Stimulated activated CD8-positive, alpha-beta memory T cell treated with anti-CD3 and anti-CD28 coated beads, Interleukin-15, amount 100 ng/mL, for 24 hours (primary cell): ENCODE measurements around the gene RAB34.
"Not testable (repeated sequence)": the region's sequence is repeated elsewhere in the genome, so short reads cannot be mapped to it uniquely, and the experiment has no call there.

Source experiments
- DNase-seq: peaks from one replicate; pipeline ENCODE4 v3.0.0-alpha.2; 2020; ENCODE audit warnings: low read depth

The RAB34 gene

DNA sequence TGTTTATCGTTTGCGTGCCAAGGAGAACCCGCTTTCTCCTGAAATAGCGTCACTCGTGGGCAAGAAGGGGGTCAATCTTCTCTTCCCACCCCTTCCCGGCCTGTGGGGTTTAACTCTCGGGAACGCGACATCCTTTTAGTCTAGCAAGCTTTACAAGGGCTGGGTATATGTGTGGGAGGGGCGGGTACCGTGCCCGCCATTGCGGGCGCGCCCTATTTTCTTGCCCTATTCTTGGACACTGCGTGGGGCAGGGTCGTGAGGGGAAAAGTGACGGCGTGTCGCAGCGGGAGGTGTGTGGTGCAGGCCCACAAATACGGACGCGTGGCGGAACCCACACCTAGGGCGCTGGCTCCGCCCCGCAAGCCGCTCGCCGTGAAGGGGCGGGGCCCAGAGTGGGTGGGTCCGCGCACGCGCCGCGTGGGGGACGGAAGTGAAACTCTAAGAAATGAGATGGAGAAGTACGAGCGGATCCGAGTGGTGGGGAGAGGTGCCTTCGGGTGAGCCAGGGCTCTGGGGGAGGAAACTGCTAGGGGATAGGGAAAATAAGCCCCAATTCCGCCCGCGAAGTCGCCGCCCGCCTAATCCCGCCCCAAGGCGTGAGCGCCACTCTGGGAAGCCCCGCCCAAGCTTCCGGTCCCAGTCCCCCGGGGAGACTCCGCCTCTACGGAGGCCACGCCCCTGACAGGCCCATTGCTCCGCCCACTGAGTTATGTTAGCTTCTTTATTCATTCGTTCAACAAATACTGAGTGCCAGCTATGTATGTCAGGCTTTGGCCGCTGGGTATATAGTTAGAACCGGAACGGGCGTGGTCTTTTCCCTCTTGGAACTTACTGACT lies 10.9 kb upstream of the RAB34 start, which contains the start of gene NEK8:
Gene NEK8 (plus strand): TSS at position 425 of the 837 bp plus-strand sequence. CDS start 26 bp downstream, at position 451.
- DNase-seq, result peak; percentile 96

DNA sequence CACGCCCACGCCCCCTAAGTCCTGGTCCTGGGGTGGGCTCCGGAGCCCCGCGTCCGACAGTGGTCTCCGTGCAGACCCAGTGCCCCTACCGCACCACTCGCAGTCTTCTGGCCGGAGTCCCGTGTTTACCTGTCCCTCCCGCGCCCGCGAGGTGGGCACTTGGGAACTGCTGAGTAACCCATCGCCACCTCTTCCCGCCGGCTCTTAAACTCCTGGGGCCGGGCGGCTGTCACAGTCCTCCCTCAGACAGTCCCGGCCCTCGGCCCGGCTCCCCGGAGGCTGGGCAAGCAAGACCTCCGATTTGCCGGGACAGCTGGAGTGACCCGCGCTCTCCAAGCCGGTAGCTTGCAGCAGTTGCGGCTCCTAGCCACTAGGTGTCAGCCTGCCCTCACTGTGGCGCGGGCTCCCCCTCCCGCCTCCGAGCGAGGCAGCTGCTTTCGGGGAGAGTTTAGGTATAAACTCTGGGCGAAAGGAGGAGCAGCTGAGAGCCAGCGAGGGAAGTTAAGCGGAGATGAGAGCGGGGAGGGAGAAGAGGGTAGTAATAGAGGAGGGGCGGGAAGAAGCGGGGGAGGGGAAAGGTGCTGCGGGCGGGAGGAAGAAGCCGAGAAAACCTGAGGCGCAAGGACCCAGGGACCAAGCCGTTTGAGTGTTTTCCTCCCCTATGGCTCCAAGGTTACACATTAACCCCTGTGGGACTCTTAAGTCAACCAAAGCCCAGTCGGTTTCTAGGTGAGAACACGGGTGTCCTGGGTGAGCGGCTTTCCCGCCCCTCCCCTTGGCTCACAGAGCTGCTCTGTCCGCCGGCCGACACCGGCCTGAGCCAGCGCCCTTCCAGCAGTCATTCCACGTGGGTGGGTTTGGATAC lies 9.2 kb upstream of the RAB34 start:
- DNase-seq, result peak; percentile 68

DNA sequence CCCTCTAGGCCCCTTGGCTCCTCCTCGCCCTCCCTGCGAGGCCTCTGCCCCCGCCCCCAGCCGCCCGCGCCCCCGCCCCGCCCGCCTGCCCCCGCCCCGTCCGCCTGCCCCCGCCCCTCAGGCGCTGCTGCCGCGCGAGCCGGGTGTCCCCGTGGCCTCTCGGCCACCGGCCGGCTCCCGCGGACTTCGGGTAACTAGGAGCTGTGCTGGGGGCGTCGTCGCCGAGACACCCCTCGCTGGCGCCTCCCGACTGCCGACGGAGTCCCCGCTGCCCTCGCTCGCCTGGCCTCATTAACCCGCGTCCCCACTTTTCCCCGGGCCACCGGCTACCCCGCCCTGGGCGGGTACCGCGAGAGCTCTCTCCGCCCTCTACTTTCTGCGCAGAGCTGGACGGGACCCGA lies 8.6 kb upstream of the RAB34 start, which contains the start of gene TLCD1:
Gene TLCD1 (minus strand): TSS at position 8 of the 401 bp plus-strand sequence. CDS start 136 bp downstream, outside the sequence.
- DNase-seq, result no peak

DNA sequence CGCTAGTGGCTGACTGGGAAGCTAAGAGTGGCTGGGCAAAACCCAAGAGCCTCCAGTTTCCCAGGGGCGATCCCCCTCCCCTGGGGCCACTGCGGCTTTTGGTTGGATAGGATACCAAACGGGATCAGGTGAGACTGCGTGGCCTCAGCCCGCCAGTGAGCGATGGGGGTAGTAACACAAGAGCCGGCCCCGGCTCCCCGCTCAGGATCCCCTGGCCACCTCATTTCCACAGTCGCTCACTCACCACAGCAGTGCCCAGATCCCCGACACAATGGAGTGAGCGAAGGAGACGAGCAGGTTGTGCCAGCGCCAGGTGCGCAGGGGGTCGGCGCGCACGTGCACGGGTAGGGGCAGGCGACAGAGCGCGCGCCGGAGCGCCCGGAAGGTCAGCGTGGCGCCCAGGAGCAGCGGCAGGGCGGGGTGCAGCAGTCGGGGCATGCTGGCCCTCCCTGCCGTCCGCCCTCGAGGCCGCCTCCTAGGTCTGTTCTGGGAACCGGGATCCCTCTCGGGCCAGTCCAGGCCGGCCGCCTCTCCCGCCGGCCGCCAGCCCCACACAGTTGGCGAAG lies 8.1 kb upstream of the RAB34 start:
- no peak for DNase-seq

DNA sequence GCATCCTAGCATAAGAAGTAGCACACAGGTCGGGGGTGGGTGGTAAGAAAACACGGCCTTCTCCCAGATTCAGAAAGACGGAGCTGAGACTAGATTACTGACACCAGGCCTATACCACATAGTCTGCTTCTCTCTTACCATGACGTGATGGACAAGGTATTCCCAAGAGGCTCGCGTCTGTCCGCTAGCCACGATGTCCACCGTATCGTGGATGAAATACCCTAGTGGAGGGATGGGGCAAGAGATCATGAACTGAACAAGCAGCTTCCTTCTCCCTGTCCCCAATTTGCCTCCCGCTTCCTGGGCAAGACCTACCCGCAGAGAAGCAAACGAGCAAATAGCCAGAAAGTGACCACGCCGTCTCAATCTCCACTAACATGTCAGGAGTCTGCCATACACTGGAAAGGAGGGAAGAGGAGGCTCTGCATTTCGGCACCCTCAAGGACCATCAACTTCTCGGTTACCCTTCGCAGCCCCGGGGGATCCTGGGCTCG lies 7.5 kb upstream of the RAB34 start:
- no peak for DNase-seq

DNA sequence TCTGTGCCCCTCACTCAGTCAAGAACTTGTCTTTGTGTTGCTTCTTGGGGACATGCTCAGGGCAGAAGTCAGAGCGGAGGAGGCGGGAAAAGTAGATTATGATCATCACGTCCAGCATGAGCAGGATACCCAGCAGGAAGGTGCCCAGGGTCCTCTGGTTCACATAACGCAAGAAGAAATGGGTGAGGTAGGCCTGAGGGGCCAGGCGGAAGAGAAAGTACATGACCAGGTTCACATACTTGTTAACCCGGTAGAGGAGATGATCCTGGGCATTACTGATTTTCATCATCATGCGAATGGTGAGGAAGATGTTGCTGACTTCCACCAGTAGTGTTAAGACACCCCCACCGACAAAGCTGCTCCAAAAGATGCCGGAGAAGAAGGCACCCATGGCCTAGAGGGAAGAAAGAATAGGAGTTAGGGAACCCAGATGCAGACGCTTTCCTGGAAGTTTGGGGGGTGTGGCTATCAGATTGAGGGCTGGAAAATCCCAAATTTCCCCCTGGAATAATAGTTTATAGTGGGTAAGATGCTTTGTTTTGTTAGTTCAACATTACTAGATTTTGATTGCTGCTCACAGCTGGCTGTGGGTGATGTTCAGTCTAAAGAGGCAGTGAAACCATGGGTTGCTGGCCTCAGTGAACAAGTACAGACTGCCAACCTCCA lies 7.0 kb upstream of the RAB34 start:
- no peak for DNase-seq

DNA sequence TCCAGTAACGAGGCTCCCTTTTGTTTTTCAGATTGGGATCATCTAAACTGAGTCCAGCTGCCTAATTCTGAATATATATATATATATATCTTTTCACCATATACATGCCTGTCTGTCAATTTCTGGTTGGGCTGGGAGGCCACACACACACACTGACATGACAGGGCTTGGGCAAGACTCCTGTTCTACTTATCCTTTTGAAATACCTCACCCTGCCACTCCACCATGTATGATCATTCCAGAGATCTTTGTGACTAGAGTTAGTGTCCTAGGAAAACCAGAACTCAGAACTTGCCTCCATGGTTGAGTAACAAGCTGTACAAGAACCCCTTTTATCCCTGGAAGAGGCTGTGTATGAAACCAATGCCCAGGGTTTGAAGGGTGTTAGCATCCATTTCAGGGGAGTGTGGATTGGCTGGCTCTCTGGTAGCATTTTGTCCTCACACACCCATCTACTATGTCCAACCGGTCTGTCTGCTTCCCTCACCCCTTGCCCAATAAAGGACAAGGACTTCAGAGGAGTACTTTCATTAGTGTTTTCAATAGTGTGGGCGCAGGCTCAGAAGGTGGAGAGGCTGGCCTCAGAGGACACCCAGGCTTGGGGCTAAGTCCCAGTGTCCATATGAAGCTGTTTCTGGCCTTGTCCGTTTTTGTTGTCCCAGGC lies 6.3 kb upstream of the RAB34 start:
- not testable (repeated sequence) for DNase-seq

DNA sequence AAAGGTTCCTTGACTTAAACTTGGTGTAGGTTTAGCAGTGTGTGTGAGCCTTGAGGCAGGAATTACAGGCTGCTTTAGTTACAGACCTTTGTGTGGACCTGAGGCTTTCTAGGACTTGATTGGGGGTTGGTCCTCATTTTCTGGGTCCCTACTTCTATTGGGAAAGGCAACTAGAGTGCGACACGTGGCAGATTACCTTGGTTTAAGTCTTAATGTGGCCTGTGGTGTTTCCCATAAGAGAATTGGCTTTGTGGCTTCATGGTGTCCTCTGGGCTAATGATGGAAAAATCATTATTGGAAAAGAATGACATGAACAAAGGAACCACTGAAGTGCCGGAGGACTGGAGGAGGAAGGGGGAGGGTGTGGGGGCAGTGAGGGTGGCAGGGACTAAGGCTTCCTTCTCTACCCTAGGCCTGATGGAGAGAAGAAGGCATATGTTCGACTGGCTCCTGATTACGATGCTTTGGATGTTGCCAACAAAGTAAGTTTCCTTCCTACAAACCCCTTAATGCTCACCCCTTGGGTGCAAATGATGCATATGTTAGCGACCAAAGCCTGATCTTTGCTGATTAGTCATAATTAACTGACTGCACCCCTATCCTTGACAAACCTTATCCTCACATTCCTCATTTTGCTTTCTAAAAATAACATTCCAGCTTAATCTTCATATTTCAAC lies 5.6 kb upstream of the RAB34 start:
- DNase-seq, result no peak

DNA sequence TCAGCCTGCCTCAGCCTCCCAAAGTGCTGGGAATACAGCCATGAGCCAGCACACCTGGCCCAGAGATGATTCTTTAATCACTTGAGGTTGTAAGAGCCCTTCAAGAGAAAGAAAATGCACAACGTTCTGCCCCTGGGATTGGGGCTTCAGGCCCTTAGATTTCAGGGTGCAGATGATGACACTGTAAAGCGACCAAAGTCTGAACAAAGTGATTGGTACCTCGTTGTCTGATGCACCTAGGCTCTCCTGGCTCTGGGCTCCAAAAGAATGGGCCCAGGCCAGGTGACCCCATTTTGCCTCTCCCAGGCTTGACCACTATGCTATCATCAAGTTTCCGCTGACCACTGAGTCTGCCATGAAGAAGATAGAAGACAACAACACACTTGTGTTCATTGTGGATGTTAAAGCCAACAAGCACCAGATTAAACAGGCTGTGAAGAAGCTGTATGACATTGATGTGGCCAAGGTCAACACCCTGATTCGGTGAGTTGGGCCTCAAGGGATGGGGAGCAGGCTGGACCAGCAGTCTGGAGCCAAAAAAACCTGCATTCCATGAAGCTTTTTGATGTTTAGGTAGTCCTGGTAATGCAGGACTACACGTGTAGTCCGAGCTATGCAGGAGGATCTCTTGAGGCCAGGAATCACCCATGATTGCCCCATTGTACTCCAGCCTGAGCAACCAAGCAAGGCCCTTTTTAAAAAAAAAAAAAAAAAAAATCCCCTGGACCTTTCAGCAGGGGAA lies 4.9 kb upstream of the RAB34 start:
- no peak for DNase-seq

DNA sequence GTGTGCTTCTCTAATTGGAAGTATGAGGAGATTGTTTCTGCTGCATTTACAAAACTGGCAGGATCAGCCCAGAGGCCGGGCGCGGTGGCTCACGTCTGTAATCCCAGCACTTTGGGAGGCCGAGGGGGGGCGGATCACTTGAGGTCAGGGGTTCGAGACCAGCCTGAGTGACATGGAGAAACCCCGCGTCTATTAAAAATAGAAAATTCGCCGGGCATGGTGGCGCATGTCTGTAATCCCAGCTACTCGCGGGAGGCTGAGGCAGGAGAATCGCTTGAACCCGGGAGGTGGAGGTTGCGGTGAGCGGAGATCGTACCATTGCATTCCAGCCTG lies 3.3 kb upstream of the RAB34 start:
- DNase-seq, result not testable (repeated sequence)

DNA sequence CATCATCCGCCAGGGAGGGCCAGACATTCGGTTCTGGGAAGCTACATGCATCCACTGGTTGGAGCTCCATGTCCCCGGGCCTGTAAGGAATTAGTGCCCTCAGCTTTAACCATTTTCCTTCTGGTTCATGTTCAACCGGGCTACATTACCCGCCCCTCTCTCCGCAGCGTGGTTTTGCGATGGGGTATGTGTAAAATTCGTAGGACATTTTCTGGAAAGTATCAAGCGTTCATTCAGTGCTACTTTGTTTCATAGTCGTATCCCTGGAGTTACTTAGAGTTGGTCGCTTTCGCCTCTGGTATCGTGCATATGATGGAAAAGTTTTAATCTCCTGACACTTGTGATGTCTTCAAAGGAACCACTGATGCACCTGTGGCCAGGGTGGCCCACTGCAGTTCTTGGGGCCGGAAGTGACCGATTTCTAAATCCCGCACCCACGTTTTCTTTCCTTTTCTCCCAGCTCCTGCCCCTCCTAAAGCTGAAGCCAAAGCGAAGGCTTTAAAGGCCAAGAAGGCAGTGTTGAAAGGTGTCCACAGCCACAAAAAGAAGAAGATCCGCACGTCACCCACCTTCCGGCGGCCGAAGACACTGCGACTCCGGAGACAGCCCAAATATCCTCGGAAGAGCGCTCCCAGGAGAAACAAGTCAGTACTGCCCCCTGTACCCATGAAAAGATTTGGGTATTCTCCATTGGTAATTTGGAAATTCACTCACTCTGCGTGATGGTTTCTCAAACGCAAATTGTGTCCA lies 2.8 kb upstream of the RAB34 start:
- DNase-seq, result no peak

DNA sequence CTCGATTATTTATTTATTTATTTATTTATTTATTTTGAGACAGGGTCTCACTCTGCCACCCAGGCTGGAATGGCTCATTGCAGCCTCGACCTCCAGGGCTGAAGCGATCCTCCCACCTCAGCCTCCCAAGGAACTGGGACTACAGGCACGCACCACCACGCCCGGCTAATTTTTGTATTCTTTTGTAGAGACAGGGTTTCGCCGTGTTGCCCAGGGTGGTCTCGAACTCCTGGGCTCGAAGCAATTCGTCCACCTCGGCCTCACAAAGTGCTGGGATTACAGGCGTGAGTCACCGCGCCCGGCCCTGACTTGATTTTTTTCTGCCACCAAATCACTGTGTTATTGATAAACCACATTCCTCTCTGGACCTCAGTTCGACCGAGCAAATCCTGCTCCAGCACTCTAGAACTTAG lies 1.4 kb upstream of the RAB34 start:
- no peak for DNase-seq

DNA sequence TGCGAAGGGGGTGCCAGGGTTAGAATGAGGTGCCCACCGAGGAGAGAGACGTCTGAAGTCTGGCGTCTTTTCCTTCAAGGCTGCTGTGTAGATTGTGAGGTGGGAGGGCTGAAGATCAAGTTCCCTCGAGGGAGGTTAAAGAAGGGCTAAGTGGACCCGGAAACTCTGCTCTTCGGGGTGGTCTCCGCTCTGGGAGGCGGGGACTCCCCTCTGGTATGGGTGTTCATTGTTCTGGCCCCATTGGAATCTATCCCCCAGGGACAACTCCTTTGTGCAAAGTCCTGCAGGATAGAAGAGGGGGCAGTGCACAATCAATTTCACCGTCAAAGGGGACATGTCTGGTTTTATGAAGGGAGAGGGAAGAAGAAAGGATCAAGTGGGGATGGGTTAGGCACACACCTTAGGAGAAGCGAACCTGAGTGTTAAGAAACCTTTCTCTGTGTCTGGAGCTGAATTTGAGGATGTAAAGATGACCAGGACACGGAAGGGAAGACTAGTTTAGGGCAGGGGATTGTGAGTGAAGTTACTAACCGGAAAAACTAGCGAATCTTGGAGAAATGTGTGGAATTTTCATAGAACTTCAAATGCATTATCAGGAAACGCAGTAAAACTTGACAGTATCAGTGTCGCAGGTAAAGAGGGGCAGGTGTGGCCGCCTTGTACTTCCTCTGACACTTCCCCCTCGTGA lies 809 bp upstream of the RAB34 start:
- DNase-seq, result no peak

DNA sequence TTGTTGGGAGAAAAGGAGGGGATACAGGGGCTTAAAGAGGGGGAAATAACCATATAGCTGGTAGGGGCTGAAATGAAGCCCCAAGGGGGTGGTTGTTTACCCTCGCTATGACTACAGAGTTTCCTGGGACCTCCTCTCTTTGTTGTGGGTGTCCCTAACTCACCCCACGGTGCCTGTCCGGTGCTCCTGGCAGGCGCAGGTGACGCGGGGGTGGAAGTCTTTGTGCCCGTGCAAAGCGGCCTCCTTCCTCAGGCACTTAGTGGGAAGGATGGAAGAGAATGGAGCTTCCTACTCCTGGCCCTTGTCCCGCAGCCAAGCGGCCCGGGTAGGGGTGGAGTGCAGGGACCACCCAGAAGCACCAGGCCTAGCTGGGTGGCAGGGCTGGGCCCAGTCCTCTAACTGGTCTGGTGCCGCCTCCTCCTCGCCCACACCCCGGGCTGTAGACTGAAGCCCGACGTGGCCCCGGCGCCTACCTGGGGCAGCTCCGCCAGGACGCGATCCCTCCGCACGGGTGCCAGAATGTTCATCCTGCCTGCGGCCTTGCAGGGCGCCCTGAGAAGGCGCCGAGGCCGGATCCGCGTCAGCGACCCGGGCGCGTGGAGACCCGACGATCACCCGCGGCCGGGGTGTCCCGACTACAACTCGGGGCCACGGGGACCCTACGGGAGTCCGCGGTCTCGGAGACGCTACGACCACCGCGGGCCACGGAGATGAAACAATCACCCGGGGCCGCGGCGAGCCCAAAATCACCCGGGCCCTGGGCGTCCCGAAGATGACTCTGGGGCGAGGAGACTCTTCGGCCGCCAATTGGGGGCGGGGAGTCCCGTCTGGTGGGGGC lies 709 bp downstream of the RAB34 start:
- DNase-seq, result no peak

DNA sequence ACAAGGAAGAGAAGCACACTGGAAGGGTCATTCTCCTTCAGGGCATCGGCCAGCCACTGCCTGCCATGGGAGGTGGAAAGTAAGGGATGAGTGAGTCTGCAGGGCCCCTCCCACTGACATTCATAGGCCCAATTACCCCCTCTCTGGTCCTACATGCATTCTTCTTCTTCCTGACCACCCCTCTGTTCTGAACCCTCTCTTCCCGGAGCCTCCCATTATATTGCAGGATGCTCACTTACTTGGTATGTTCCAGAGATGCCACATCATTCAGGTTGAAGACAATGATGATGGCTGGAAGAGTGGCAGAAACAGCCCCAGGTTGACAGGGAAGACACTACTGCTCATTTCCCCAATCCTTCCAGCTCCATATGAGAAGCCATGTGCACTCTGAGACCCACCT lies 2.5 kb downstream of the RAB34 start:
- no peak for DNase-seq

DNA sequence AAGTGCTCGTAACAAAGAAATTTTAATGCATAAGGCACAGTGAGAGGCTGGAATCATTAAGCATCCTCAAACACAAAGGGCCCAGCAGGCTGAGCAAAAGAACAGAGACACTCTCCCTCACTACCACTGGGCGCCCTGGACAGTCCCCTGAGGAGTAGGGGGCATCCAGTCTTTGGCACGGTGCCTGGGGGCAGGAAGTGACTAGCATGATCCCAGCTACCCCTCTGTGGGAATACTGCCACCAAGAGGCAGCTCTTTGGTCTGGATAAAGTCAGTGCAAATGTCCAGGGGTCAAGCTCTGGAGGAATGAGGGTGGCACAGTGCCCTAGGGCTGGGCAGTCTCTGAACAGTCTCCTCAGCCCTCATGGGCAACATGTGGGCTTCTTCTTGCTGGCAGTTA lies 3.4 kb downstream of the RAB34 start:
- DNase-seq, result no peak

DNA sequence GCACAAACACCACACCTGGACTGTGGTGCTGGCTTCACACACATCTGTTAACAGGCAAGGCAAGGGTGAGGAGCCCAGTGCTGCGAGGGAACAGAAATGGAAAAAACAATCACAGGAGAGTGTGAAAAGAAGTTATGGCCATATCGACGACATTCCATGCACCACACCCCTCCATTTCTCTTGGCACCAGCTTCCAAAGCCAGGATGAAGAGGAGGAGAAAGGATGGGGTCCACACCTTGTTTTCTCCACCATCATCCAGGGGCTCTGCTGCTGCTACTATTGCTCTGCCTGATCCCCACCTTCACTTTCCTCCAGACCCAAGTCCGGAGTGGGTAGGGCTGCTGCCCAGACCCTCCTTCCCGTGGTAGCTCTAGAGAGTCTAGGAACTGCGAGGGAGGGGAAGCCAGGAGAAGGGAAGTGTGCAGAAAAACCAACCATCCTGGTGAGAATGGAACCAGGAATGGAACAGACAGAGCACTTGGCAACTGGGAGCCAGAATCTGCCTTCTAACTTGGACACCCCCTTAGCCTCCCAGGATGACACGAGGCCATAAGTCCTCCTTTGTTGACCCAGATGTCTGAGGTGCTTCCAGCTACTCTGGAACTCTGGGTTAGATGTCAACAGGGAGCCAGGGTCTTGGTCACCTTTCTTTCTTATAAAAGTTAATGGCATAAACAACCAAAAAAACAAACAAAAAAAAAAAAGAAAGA lies 4.8 kb downstream of the RAB34 start:
- no peak for DNase-seq
